Liver (tissue), 3 donors: Measurements from ENCODE around the gene FANCG.

Experiments used
- ATF3 ChIP-seq: IDR thresholded peaks from 2 replicates; pipeline ENCODE4 v1.6.1; 2016; ENCODE audit warnings: antibody characterized with exemption
- FOXA2 ChIP-seq: IDR thresholded peaks from 2 replicates; pipeline ENCODE4 v1.6.1; 2016; ENCODE audit warnings: antibody characterized with exemption
- HNF4A ChIP-seq, 2 donors: conservative IDR thresholded peaks; 2 replicates each; pipeline ENCODE4 v1.6.1; 2016; ENCODE audit warnings: antibody characterized with exemption in 2 of 2, mild to moderate bottlenecking in 2 of 2
- HNF4G ChIP-seq: IDR thresholded peaks from 2 replicates; pipeline ENCODE4 v1.6.1; 2016; ENCODE audit warnings: antibody characterized with exemption
- JUND ChIP-seq, 2 donors: IDR thresholded peaks; 2 replicates each; pipeline ENCODE4 v1.6.1; 2016; ENCODE audit warnings: antibody characterized with exemption in 2 of 2
- MAX ChIP-seq: IDR thresholded peaks from 2 replicates; pipeline ENCODE4 v1.6.1; 2016; ENCODE audit warnings: antibody characterized with exemption
- RAD21 ChIP-seq, 2 donors: IDR thresholded peaks; 2 replicates each; pipeline ENCODE4 v1.6.1; 2016; ENCODE audit warnings: antibody characterized with exemption in 2 of 2, mild to moderate bottlenecking in 2 of 2
- SP1 ChIP-seq: IDR thresholded peaks from 2 replicates; pipeline ENCODE4 v1.6.1; 2018; ENCODE audit warnings: antibody characterized with exemption, mild to moderate bottlenecking
- YY1 ChIP-seq: IDR thresholded peaks from 2 replicates; pipeline ENCODE4 v1.6.1; 2016; ENCODE audit warnings: antibody characterized with exemption, mild to moderate bottlenecking
- TF ChIP-seq, protein P1 (sequence below): fragments of 150-350 bp; IDR thresholded peaks from 2 replicates; pipeline ENCODE4 v1.5.1; 2017; ENCODE audit warnings: improper control_type of control experiment, low read depth, low read length; ENCODE audit not compliant: missing input control
- donor health status: healthy.
- donor health status: healthy.

GRCh38 chr9:35106343-35106730 lies 26.6 kb upstream of the FANCG start:
- TF ChIP-seq YY1 (no peak), ATF3 (no peak), FOXA2 (no peak), HNF4A (conservative IDR thresholded peaks at IDR 0.05) (no peak), RAD21 (IDR thresholded peaks at IDR 0.05) (no peak), JUND (IDR thresholded peaks at IDR 0.05) (no peak), MAX (no peak), SP1 (no peak), HNF4G (no peak)
- TF ChIP-seq, protein P1, sequence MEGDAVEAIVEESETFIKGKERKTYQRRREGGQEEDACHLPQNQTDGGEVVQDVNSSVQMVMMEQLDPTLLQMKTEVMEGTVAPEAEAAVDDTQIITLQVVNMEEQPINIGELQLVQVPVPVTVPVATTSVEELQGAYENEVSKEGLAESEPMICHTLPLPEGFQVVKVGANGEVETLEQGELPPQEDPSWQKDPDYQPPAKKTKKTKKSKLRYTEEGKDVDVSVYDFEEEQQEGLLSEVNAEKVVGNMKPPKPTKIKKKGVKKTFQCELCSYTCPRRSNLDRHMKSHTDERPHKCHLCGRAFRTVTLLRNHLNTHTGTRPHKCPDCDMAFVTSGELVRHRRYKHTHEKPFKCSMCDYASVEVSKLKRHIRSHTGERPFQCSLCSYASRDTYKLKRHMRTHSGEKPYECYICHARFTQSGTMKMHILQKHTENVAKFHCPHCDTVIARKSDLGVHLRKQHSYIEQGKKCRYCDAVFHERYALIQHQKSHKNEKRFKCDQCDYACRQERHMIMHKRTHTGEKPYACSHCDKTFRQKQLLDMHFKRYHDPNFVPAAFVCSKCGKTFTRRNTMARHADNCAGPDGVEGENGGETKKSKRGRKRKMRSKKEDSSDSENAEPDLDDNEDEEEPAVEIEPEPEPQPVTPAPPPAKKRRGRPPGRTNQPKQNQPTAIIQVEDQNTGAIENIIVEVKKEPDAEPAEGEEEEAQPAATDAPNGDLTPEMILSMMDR = no peak
